Measurements from ENCODE around the gene LRRC4.

- TF ChIP-seq, protein P1, sequence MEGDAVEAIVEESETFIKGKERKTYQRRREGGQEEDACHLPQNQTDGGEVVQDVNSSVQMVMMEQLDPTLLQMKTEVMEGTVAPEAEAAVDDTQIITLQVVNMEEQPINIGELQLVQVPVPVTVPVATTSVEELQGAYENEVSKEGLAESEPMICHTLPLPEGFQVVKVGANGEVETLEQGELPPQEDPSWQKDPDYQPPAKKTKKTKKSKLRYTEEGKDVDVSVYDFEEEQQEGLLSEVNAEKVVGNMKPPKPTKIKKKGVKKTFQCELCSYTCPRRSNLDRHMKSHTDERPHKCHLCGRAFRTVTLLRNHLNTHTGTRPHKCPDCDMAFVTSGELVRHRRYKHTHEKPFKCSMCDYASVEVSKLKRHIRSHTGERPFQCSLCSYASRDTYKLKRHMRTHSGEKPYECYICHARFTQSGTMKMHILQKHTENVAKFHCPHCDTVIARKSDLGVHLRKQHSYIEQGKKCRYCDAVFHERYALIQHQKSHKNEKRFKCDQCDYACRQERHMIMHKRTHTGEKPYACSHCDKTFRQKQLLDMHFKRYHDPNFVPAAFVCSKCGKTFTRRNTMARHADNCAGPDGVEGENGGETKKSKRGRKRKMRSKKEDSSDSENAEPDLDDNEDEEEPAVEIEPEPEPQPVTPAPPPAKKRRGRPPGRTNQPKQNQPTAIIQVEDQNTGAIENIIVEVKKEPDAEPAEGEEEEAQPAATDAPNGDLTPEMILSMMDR (conservative IDR thresholded peaks at IDR 0.05), result no peak
- no peak for TF ChIP-seq EZH2 (IDR thresholded peaks at IDR 0.05; ENCODE audit: low read depth)
These were observed 21.2 kb upstream of the LRRC4 start for GRCh38 chr7:128052404-128052803.
